ENCODE data around the gene IGFN1. TPM values are rescaled to one million over a fixed set of nuclear protein-coding genes. Genes with fewer than 3 reads are reported as not detected.

Gene IGFN1
- total RNA-seq, 3 donors from 2014 or later (not counting 1 experiment from before 2014, with no cell fraction given) = not detected

DNA sequence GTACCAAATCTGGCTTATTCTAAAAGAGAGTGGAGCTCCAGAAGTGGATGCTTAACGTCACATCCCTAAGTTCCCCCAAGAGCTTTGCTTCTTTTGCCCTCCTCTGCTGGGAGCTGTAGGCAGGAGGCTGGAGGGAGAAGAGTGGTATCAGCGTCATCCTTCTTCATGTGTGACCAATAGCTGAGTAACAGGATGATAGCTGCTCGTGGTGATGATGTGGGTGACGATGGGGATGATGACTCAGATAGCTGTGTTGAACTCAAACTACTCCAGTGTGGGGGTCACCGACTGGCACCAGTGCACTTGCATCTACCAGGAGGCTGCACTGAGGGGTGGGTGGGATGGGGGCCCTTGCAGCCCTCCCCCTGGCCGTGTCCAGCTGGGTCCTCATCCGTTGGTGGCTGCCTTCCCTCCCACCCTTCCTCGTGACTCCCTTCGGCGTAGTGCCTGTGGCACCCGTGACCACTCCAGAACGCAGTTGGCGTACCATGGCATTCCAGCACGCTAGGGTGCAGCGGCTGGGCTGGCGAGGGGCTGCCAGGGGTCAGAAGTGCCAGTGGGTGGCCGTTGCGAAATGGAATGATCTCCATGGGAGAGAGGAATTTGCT, 1.1 kb downstream of the IGFN1 start:
- DNase-seq (no peak), ATAC-seq (peak in 2 of 3 donors; percentile 29 to 75)
- Histone ChIP-seq H3K36me3 (ENCODE audit: control insufficient read depth, insufficient read depth, low read length) (no peaks in the 10 kb centered on the region), H3K9me3 (ENCODE audit: control insufficient read depth, insufficient read depth, low read length) (no peaks in the 10 kb centered on the region), H3K4me1 (ENCODE audit: control insufficient read depth, insufficient read depth, low read length) (no peaks in the 10 kb centered on the region), H3K27ac (ENCODE audit: low read length) (no peak overlapping the region), H3K4me3 (ENCODE audit: low read length) (no peak overlapping the region), H3K27me3 (ENCODE audit: control insufficient read depth, insufficient read depth, low read length) (no peaks in the 10 kb centered on the region)
- Mint-ChIP-seq H3K27me3 (ENCODE audit: low read depth in 2 of 2) (peaks cover 7 to 13% of the 10 kb centered on the region in 2 donors), H3K4me1 (no peaks in the 10 kb centered on the region), H3K27ac (no peak overlapping the region), H3K4me3 (no peak overlapping the region), H3K9me3 (no peaks in the 10 kb centered on the region), H3K36me3 (no peaks in the 10 kb centered on the region)
- WGBS (ENCODE audit: insufficient coverage) = 71% methylated on average over 18 of the region's 18 CpGs
- intact Hi-C loops (cut with micrococcal nuclease) = no loop called here
- TF ChIP-seq, protein P1, sequence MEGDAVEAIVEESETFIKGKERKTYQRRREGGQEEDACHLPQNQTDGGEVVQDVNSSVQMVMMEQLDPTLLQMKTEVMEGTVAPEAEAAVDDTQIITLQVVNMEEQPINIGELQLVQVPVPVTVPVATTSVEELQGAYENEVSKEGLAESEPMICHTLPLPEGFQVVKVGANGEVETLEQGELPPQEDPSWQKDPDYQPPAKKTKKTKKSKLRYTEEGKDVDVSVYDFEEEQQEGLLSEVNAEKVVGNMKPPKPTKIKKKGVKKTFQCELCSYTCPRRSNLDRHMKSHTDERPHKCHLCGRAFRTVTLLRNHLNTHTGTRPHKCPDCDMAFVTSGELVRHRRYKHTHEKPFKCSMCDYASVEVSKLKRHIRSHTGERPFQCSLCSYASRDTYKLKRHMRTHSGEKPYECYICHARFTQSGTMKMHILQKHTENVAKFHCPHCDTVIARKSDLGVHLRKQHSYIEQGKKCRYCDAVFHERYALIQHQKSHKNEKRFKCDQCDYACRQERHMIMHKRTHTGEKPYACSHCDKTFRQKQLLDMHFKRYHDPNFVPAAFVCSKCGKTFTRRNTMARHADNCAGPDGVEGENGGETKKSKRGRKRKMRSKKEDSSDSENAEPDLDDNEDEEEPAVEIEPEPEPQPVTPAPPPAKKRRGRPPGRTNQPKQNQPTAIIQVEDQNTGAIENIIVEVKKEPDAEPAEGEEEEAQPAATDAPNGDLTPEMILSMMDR (IDR thresholded peaks at IDR 0.05) = no peak

DNA sequence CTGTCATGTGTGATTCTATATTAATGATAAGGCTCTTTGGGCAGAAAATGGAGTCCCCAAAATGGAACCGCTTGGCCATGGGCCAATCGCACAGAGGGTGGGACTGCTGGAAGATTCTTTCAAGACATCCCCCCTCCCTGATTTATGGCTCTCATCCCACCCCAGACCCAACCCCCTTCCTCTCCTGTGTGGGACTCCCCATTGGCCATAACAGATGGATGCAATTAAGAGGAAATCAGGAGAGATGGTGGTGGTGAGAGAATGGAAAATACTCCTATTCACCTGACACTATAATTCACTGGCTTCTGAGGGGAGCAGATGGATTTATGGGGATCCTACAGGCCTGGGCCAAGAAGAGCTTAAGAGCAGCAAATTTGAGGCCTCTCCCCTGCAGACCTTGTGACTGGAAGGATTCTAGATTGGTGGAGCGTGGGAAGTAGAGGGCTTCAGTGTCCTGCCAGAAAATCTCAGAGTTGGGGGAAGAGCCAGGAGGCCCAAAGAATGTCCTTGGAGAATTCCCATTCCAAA, 1.7 kb downstream of the IGFN1 start:
- no peak overlapping the region for H3K27ac Mint-ChIP-seq
- DNase-seq (no peak), ATAC-seq (no peak)
- no peaks in the 10 kb centered on the region for H3K36me3 Mint-ChIP-seq
- H3K4me1 ChIP-seq (ENCODE audit: control insufficient read depth, insufficient read depth, low read length) = no peaks in the 10 kb centered on the region
- intact Hi-C loops (cut with micrococcal nuclease) = no loop called here
- H3K4me3 Mint-ChIP-seq = no peak overlapping the region
- TF ChIP-seq, protein P1 (IDR thresholded peaks at IDR 0.05) = no peak
- no peaks in the 10 kb centered on the region for H3K4me1 Mint-ChIP-seq
- H3K27me3 Mint-ChIP-seq (ENCODE audit: low read depth in 2 of 2) = peaks cover 7 to 13% of the 10 kb centered on the region in 2 donors
- no peak overlapping the region for H3K4me3 ChIP-seq (ENCODE audit: low read length)
- H3K36me3 ChIP-seq (ENCODE audit: control insufficient read depth, insufficient read depth, low read length) = no peaks in the 10 kb centered on the region
- no peaks in the 10 kb centered on the region for H3K9me3 Mint-ChIP-seq
- no peaks in the 10 kb centered on the region for H3K9me3 ChIP-seq (ENCODE audit: control insufficient read depth, insufficient read depth, low read length)
- H3K27me3 ChIP-seq (ENCODE audit: control insufficient read depth, insufficient read depth, low read length) = no peaks in the 10 kb centered on the region
- 86% methylated on average over 3 of the region's 3 CpGs for WGBS (ENCODE audit: insufficient coverage)
- no peak overlapping the region for H3K27ac ChIP-seq (ENCODE audit: low read length)

DNA sequence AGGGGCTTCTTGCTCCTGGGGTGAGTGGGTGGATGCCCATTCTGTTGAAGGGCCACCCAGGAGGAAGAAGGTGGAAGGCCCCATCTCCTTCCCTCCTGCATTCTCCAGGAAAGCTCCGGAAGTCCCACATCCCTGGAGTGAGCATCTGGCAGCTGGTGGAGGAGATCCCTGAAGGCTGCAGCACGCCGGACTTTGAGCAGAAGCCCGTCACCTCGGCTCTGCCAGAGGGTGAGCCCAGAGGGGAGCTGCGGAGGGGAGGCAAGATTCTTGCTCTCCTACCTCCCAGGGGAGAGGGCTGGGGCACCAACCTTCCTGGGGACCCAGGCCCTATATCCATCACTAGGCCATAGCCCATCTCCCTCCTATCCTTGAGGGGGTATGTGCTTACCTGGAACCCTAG, 3.4 kb downstream of the IGFN1 start:
- Histone ChIP-seq H3K4me1 (ENCODE audit: control insufficient read depth, insufficient read depth, low read length) (no peaks in the 10 kb centered on the region), H3K27ac (ENCODE audit: low read length) (no peak overlapping the region), H3K9me3 (ENCODE audit: control insufficient read depth, insufficient read depth, low read length) (no peaks in the 10 kb centered on the region), H3K36me3 (ENCODE audit: control insufficient read depth, insufficient read depth, low read length) (no peaks in the 10 kb centered on the region), H3K4me3 (ENCODE audit: low read length) (no peak overlapping the region), H3K27me3 (ENCODE audit: control insufficient read depth, insufficient read depth, low read length) (no peaks in the 10 kb centered on the region)
- intact Hi-C loops (cut with micrococcal nuclease) = no loop called here
- H3K27ac Mint-ChIP-seq = no peak overlapping the region
- no peak overlapping the region for H3K4me3 Mint-ChIP-seq
- peaks cover 6 to 13% of the 10 kb centered on the region in 2 donors for H3K27me3 Mint-ChIP-seq (ENCODE audit: low read depth in 2 of 2)
- 92% methylated on average over 6 of the region's 6 CpGs for WGBS (ENCODE audit: insufficient coverage)
- TF ChIP-seq, protein P1 (IDR thresholded peaks at IDR 0.05) = no peak
- DNase-seq = no peak
- H3K4me1 Mint-ChIP-seq = no peaks in the 10 kb centered on the region
- no peaks in the 10 kb centered on the region for H3K9me3 Mint-ChIP-seq
- no peak for ATAC-seq
- no peaks in the 10 kb centered on the region for H3K36me3 Mint-ChIP-seq

- no peaks in the 10 kb centered on the region for H3K9me3 ChIP-seq (ENCODE audit: control insufficient read depth, insufficient read depth, low read length)
- WGBS (ENCODE audit: insufficient coverage) = 94% methylated on average over 3 of the region's 3 CpGs
- intact Hi-C loops (cut with micrococcal nuclease) = no loop called here
- no peak for ATAC-seq
- no peaks in the 10 kb centered on the region for H3K4me1 ChIP-seq (ENCODE audit: control insufficient read depth, insufficient read depth, low read length)
- no peak overlapping the region for H3K4me3 ChIP-seq (ENCODE audit: low read length)
- no peaks in the 10 kb centered on the region for H3K4me1 Mint-ChIP-seq
- H3K9me3 Mint-ChIP-seq = no peaks in the 10 kb centered on the region
- H3K36me3 Mint-ChIP-seq = no peaks in the 10 kb centered on the region
- no peak for DNase-seq
- H3K27me3 ChIP-seq (ENCODE audit: control insufficient read depth, insufficient read depth, low read length) = no peaks in the 10 kb centered on the region
- H3K36me3 ChIP-seq (ENCODE audit: control insufficient read depth, insufficient read depth, low read length) = no peaks in the 10 kb centered on the region
- no peak overlapping the region for H3K27ac Mint-ChIP-seq
- H3K27ac ChIP-seq (ENCODE audit: low read length) = no peak overlapping the region
- no peak overlapping the region for H3K4me3 Mint-ChIP-seq
- TF ChIP-seq, protein P1 (IDR thresholded peaks at IDR 0.05) = no peak
- peaks cover 0 to 8% of the 10 kb centered on the region in 2 donors for H3K27me3 Mint-ChIP-seq (ENCODE audit: low read depth in 2 of 2)
Observed at GRCh38 chr1:201198598-201198997, 8.0 kb downstream of the IGFN1 start.
